Fibroblast of lung (primary cell): Measurements from ENCODE around the gene GNG7. TPM values are rescaled to one million over a fixed set of nuclear protein-coding genes. Genes with fewer than 3 reads are reported as not detected.

Experiments used
- DNase-seq, 2 donors: peaks; one replicate each; pipeline versions ENCODE4 v3.0.0 to v3.0.0-alpha.2; 2010; ENCODE audit warnings: low read depth in 2 of 2
- H2AFZ ChIP-seq: 2 replicates; pipeline ENCODE4 v1.5.1; 2012; ENCODE audit warnings: low read length, control low read depth, inconsistent platforms
- H3K27ac ChIP-seq: 2 replicates; pipeline ENCODE4 v1.5.1; 2011; ENCODE audit warnings: low read length, control low read depth; ENCODE audit not compliant: insufficient read depth
- H3K27me3 ChIP-seq: 2 replicates; pipeline ENCODE4 v1.5.1; 2011; ENCODE audit warnings: mild to moderate bottlenecking, low read length; ENCODE audit not compliant: control insufficient read depth, insufficient read depth
- H3K36me3 ChIP-seq: 2 replicates; pipeline ENCODE4 v1.5.1; 2011; ENCODE audit warnings: low read length; ENCODE audit not compliant: control insufficient read depth, insufficient read depth
- H3K4me1 ChIP-seq: 2 replicates; pipeline ENCODE4 v1.5.1; 2011; ENCODE audit warnings: low read length; ENCODE audit not compliant: control insufficient read depth, insufficient read depth; ENCODE audit errors: extremely low read depth
- H3K4me2 ChIP-seq: 2 replicates; pipeline ENCODE4 v1.5.1; 2011; ENCODE audit warnings: low read length, control low read depth; ENCODE audit not compliant: insufficient read depth; ENCODE audit errors: extremely low read depth
- H3K4me3 ChIP-seq, 4 experiments: fragments of 200-600 bp in 1 of 4; sonication (generic) in 1 of 4; replicated peaks in 1 of 4; 2 replicates each; pipeline ENCODE4 v1.5.1; 2011 to 2016; ENCODE audit warnings: low read length in 4 of 4, low read depth in 3 of 4, mild to moderate bottlenecking in 3 of 4, control low read depth in 2 of 4, inconsistent platforms in 1 of 4, mixed read lengths in 1 of 4; ENCODE audit not compliant: insufficient read depth in 1 of 4; ENCODE audit errors: control extremely low read depth in 1 of 4
- H3K79me2 ChIP-seq: 2 replicates; pipeline ENCODE4 v1.5.1; 2012; ENCODE audit warnings: mild to moderate bottlenecking, low read length, inconsistent platforms; ENCODE audit not compliant: control insufficient read depth, insufficient read depth
- H3K9ac ChIP-seq: 2 replicates; pipeline ENCODE4 v1.5.1; 2011; ENCODE audit warnings: mild to moderate bottlenecking, low read length, control low read depth; ENCODE audit not compliant: insufficient read depth
- H3K9me3 ChIP-seq: 2 replicates; pipeline ENCODE4 v1.5.1; 2012; ENCODE audit warnings: low read depth, low read length; ENCODE audit not compliant: control insufficient read depth, insufficient read depth
- H4K20me1 ChIP-seq: 2 replicates; pipeline ENCODE4 v1.5.1; 2011; ENCODE audit warnings: low read length; ENCODE audit not compliant: control insufficient read depth, insufficient read depth; ENCODE audit errors: extremely low read depth
- CTCF ChIP-seq, 2 donors: IDR thresholded peaks in 1 of 2; conservative IDR thresholded peaks in 1 of 2; 1 replicate in 1 of 2; 2 replicates in 1 of 2; pipeline ENCODE4 v1.5.1; 2011 to 2012; ENCODE audit warnings: low read length in 2 of 2, control low read depth in 1 of 2, inconsistent platforms in 1 of 2, low read depth in 1 of 2, mild to moderate bottlenecking in 1 of 2
- EZH2 ChIP-seq: IDR thresholded peaks from 2 replicates; pipeline ENCODE4 v1.5.1; 2012; ENCODE audit warnings: low read length, control low read depth, mild to moderate bottlenecking; ENCODE audit errors: missing control alignments
- polyA plus RNA-seq, 2 donors: library from polyadenylated mRNA; depleted of rRNA in 1 of 2; stranded (reverse) in 1 of 2; unstranded in 1 of 2; fragments of >200 nt; gene quantifications; 2 replicates each; pipeline ENCODE4 v1.2.1, GENCODE V29; 2011 to 2012; ENCODE audit warnings: missing spikeins in 1 of 2
- total RNA-seq: library from RNA; depleted of rRNA; stranded (reverse); fragments of >200 nt; gene quantifications from 2 replicates; pipeline ENCODE4 v1.2.1, GENCODE V29; 2014

Gene GNG7
- total and polyA plus RNA-seq, 2 donors (not counting 1 experiment from before 2014, with no cell fraction given), result 0.27 to 0.83 TPM

GRCh38 chr19:2517881-2518601 is 184.5 kb downstream of the GNG7 start:
- no peaks in the 10 kb centered on the region for H3K4me1 ChIP-seq
- H2AFZ ChIP-seq, result no peak overlapping the region
- TF ChIP-seq CTCF (conservative IDR thresholded peaks at IDR 0.05 in 1 of 2, IDR thresholded peaks at IDR 0.05 in 1 of 2; ENCODE audit: low read depth in 1 of 2, low read length in 2 of 2), result no peak
- no peak for TF ChIP-seq EZH2
- no peaks in the 10 kb centered on the region for H4K20me1 ChIP-seq
- H3K27me3 ChIP-seq, result no peaks in the 10 kb centered on the region
- DNase-seq, result peak in 1 of 2 donors; percentile 84
- no peaks in the 10 kb centered on the region for H3K36me3 ChIP-seq
- H3K27ac ChIP-seq, result no peak overlapping the region
- no peak overlapping the region for H3K4me2 ChIP-seq
- H3K9ac ChIP-seq, result no peak overlapping the region
- no peaks in the 10 kb centered on the region for H3K79me2 ChIP-seq
- no peak overlapping the region for H3K4me3 ChIP-seq
- no peaks in the 10 kb centered on the region for H3K9me3 ChIP-seq

GRCh38 chr19:2516727-2517126 is 185.8 kb downstream of the GNG7 start:
- H3K9me3 ChIP-seq, result no peaks in the 10 kb centered on the region
- no peaks in the 10 kb centered on the region for H3K36me3 ChIP-seq
- no peaks in the 10 kb centered on the region for H3K4me1 ChIP-seq
- H2AFZ ChIP-seq, result no peak overlapping the region
- no peak overlapping the region for H3K9ac ChIP-seq
- no peaks in the 10 kb centered on the region for H4K20me1 ChIP-seq
- DNase-seq, result no peak
- no peak overlapping the region for H3K27ac ChIP-seq
- H3K79me2 ChIP-seq, result no peaks in the 10 kb centered on the region
- H3K4me3 ChIP-seq, result no peak overlapping the region
- TF ChIP-seq EZH2, result no peak
- H3K4me2 ChIP-seq, result no peak overlapping the region
- no peaks in the 10 kb centered on the region for H3K27me3 ChIP-seq

GRCh38 chr19:2514981-2515518 is 187.4 kb downstream of the GNG7 start:
- no peak overlapping the region for H2AFZ ChIP-seq
- H3K27ac ChIP-seq, result no peak overlapping the region
- H3K79me2 ChIP-seq, result no peaks in the 10 kb centered on the region
- no peak for DNase-seq
- H3K9ac ChIP-seq, result no peak overlapping the region
- no peaks in the 10 kb centered on the region for H3K4me1 ChIP-seq
- no peaks in the 10 kb centered on the region for H3K27me3 ChIP-seq
- no peak overlapping the region for H3K4me2 ChIP-seq
- no peaks in the 10 kb centered on the region for H4K20me1 ChIP-seq
- TF ChIP-seq EZH2 (no peak), CTCF (conservative IDR thresholded peaks at IDR 0.05 in 1 of 2, IDR thresholded peaks at IDR 0.05 in 1 of 2; ENCODE audit: low read depth in 1 of 2, low read length in 2 of 2) (no peak)
- H3K4me3 ChIP-seq, result no peak overlapping the region
- no peaks in the 10 kb centered on the region for H3K9me3 ChIP-seq
- H3K36me3 ChIP-seq, result no peaks in the 10 kb centered on the region
